Ovary (tissue), 3 donors: ENCODE results near the gene PTPRN2.

Experiments
- CTCF ChIP-seq, 3 donors: fragments of 450-650 bp in 2 of 3; fragments of 200-600 bp in 1 of 3; IDR thresholded peaks; one replicate each; pipeline versions ENCODE4 v1.5.1 to v1.8.0; 2016 to 2022; ENCODE audit warnings: antibody characterized with exemption in 3 of 3, mild to moderate bottlenecking in 1 of 3
- POLR2A ChIP-seq: fragments of 450-650 bp; IDR thresholded peaks from one replicate; pipeline ENCODE4 v1.6.1; 2017; ENCODE audit warnings: antibody characterized with exemption, mild to moderate bottlenecking, moderate library complexity
- donor health status: DM: no; HTN: no; CAD: no.

- TF ChIP-seq POLR2A (no peak), CTCF (IDR thresholded peaks at IDR 0.05) (no peak)
Measured at GRCh38 chr7:158343936-158344455, 243.6 kb downstream of the PTPRN2 start.
